ENCODE data around the gene WBP2.
"Not testable (repeated sequence)": the region's sequence is repeated elsewhere in the genome, so short reads cannot be mapped to it uniquely, and the experiment has no call there.

DNA sequence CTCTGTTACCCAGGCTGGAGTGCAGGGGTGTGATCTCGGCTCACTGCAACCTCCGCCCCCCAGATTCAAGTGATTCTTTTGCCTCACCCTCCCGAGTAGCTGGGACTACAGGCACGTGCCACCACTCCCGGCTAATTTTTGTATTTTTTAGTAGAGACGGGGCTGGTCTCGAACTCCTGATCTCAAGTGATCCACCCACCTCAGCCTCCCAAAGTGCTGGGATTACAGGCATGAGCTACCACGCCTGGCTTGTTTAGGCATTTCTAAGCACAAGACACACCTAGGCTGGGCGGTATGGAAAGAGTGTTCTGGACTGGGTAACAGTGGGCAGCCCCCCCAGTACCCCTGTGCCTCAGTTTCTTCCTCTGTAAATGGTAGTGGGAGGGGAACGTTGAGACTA is 15.1 kb upstream of the WBP2 start:
- TF ChIP-seq, protein P1, sequence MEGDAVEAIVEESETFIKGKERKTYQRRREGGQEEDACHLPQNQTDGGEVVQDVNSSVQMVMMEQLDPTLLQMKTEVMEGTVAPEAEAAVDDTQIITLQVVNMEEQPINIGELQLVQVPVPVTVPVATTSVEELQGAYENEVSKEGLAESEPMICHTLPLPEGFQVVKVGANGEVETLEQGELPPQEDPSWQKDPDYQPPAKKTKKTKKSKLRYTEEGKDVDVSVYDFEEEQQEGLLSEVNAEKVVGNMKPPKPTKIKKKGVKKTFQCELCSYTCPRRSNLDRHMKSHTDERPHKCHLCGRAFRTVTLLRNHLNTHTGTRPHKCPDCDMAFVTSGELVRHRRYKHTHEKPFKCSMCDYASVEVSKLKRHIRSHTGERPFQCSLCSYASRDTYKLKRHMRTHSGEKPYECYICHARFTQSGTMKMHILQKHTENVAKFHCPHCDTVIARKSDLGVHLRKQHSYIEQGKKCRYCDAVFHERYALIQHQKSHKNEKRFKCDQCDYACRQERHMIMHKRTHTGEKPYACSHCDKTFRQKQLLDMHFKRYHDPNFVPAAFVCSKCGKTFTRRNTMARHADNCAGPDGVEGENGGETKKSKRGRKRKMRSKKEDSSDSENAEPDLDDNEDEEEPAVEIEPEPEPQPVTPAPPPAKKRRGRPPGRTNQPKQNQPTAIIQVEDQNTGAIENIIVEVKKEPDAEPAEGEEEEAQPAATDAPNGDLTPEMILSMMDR (IDR thresholded peaks at IDR 0.05), result not testable (repeated sequence)
- not testable (repeated sequence) for TF ChIP-seq POLR2A (IDR thresholded peaks at IDR 0.05)

All from breast epithelium (tissue), 3 donors.